GM12873 (cell line): ENCODE results near the gene WDR6.

Experiments
- TF ChIP-seq, protein P1 (sequence below): IDR thresholded peaks from 2 replicates; pipeline ENCODE4 v1.5.1; 2012; ENCODE audit warnings: low read depth, mild to moderate bottlenecking, moderate library complexity, low read length, control low read depth; ENCODE audit not compliant: insufficient read depth; ENCODE audit errors: missing control alignments

WDR6 gene

DNA sequence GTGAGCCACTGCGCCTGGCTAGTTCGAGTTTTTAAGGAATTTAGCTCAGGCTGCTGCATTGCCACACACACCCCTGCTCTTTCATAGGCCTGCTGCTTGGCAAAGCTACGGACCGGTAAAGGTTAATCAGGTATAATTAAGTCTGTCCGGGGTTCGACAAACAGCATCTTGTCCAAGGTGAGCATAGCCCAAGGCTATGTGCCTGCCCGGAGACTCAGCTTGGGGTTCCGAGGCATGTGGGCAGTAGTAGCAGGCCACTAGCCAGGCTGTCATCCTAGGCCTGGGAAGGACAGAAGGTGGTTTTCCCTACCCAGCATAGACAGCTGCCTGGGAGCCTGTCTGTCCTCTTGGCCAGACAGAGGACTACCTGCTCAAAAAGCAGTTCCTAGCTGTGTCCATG, 10.6 kb upstream of the WDR6 start:
- TF ChIP-seq, protein P1, sequence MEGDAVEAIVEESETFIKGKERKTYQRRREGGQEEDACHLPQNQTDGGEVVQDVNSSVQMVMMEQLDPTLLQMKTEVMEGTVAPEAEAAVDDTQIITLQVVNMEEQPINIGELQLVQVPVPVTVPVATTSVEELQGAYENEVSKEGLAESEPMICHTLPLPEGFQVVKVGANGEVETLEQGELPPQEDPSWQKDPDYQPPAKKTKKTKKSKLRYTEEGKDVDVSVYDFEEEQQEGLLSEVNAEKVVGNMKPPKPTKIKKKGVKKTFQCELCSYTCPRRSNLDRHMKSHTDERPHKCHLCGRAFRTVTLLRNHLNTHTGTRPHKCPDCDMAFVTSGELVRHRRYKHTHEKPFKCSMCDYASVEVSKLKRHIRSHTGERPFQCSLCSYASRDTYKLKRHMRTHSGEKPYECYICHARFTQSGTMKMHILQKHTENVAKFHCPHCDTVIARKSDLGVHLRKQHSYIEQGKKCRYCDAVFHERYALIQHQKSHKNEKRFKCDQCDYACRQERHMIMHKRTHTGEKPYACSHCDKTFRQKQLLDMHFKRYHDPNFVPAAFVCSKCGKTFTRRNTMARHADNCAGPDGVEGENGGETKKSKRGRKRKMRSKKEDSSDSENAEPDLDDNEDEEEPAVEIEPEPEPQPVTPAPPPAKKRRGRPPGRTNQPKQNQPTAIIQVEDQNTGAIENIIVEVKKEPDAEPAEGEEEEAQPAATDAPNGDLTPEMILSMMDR, result no peak

DNA sequence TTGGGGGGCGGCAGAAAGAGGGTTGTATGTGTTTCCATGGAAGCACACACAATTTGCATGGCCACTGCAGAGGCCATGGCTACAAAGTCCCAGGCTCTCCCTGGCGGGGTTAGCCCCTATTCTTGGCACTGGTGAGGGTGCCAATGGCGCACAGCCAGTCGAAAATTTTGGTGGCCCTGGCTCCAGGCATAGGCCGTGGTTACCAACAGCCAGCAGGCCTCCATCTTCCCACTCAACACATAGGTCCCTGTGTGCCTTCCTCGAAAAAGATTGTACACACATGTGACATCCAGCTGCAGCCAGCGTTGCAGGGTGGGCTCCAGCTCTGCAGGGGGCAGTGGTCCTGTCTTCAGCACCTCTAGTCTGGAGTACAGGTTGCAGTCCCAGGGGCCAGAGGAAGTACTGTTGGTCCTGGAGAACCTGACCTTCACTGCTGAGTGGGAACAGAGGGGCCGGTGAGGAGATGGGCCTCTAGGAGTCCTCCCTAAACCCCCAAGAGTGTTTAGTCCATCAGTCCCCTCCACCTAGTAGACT, 10.0 kb upstream of the WDR6 start:
- TF ChIP-seq, protein P1, result no peak

DNA sequence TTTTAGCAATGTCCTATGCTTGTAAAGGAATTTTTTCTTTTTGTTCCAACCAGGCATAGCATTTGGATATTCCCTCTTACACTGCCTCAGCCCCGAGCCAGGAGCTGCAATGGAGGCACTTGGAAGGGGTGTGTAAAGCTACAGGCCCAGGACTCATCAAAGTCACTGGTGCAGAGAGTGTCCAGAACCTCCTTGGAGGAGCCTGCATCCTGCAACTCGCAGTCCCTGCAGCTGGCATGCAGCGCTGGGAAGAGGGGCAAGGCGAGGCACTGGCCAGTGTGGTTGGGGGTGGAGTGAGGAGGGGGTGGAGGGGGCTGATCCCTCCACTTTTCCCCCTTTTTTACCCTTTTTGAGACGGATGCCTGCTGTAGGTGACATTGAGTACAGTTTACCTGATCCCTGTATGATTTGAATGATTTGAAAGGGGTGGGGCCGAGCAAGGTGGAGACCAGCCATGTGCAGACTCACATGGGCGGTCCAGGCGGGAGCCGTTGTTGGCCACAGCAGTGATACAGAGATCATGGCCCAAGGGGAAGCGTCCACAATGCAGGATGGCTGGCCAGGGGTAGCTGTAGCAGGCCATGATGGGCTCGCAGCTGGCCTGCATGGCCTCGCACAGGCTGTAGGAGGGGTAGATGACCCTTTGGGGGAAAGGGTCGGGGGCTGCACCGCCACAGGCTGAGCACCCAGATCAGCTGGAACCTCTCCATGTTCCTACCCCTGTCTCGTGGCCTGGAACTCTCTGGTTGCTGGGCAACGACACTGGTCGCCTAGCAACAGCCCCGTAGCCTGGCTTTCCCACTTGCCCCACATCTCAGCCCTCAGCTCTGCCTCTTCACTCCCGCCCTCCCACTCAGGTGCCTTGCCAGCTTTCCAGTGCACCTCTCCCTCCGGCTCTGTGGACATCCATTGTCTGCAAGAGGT, 9.2 kb upstream of the WDR6 start:
- TF ChIP-seq, protein P1, result no peak

DNA sequence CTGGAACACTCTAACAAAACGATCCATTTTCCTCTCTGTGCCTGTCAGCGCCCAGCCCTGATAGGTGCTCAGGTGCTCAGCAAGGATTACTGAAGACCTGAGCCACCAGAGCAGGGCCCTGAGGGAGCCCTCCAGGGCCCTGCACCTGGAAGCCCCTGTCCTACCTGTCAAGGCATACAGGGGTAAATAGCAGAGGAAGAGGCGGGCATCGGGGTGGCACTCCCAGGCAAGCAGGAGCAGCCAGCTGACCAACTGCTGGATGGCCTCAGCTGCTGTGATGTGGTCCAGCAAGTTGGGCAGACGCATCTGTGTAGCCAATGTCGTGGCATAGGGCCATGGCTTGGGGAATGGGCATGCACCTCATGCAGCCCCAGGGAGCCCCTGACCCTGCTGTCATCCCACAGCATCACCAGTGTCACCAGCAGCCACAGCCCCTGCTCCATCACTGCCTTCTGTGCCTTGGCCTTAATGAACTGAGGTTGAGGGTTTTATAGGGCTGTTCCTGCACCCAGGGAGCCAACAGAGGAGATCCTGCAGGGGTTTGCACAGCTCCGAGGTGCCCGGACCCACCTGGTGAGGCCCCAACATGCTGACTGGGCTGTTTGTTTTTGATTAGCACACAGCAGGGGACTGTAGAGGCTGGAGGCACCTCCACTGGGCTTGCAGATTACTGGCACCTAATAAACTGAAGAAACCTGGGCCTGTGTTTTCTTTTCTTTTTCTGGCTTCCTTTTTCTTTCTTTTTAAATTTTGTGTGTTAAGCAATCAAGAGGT, 7.9 kb upstream of the WDR6 start:
- TF ChIP-seq, protein P1, result no peak

DNA sequence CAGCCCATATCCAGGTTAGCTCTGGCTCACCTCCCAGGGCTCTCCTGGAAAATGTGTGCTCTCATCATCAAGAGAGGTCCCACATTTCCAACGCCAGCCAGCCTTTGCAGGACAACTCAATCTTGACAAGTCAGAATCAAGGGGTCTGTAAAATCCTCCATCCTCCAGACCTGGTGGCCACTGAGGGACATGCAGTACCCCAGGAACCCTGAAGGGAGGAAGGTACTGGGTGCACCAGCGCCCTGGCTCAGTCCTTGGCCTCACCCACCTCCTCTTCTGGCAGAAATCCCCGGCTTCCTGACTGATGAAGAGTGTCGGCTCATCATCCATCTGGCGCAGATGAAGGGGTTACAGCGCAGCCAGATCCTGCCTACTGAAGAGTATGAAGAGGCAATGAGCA, 6.0 kb upstream of the WDR6 start:
- TF ChIP-seq, protein P1, result no peak

DNA sequence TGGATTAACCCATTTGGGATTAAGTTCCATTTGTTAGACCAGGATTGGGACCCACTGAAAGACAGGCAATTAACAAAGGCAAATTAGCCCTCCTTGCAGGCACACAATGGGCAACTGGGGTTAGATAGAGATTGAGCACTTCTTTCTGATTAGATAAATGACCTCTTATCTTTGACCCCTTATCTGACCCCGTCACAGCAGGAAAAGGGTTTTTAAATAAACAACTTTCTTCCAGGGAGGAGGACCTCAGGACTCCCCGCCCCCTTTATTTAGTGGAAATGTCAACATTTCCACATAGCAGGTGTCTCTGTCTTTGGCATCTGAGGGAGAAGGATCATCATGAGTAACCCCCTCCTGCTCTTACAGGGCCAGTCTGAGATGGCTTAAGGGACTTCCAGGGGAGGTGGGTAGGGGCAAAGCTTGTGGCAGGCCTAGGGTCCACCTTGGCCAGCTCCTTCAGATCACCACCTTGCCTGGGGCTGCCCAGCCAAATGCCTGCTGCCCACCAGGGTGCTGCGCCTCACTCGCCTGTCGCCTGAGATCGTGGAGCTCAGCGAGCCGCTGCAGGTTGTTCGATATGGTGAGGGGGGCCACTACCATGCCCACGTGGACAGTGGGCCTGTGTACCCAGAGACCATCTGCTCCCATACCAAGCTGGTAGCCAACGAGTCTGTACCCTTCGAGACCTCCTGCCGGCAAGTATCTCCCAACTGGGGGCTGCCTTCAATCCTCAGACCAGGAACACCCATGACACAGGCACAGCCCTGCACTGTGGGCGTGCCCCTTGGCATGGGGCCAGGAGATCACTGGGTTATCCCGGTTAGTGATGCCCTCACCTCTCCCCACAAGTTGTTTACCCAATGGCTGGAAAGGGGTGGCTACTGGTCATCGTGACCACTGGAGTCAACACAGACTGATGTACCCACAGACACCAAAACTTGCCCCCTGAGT, 2.6 kb upstream of the WDR6 start:
- TF ChIP-seq, protein P1, result no peak
